ENCODE measurements around the gene HTR5A.
"Not testable (repeated sequence)": the region's sequence is repeated elsewhere in the genome, so short reads cannot be mapped to it uniquely, and the experiment has no call there.

The HTR5A gene

GRCh38 chr7:155069992-155070751 lies at the start of gene HTR5A:
HTR5A (plus strand) TSS chr7:155070324; CDS start chr7:155070900, 576 bp downstream.
- H3K36me3 ChIP-seq (ENCODE audit: control insufficient read depth in 2 of 2, insufficient read depth in 2 of 2, low read length in 2 of 2) = no peaks in the 10 kb centered on the region
- H3K27ac ChIP-seq (ENCODE audit: low read depth in 2 of 2, low read length in 2 of 2) = no peak within 1 kb of the TSS
- H3K4me3 ChIP-seq (ENCODE audit: low read length in 2 of 2) = no peak within 1 kb of the TSS
- H3K4me1 ChIP-seq (ENCODE audit: control insufficient read depth in 2 of 2, insufficient read depth in 2 of 2, low read length in 2 of 2) = no peaks in the 10 kb centered on the region
- H3K27me3 ChIP-seq (ENCODE audit: control insufficient read depth in 2 of 2, insufficient read depth in 2 of 2, low read length in 2 of 2) = peaks cover 0 to 2% of the 10 kb centered on the region in 2 donors
- H3K9me3 ChIP-seq (ENCODE audit: control insufficient read depth in 2 of 2, low read length in 2 of 2) = no peaks in the 10 kb centered on the region
- no peak within 1 kb of the TSS for H3K9ac ChIP-seq (ENCODE audit: low read depth in 1 of 2, low read length in 2 of 2)

- Histone ChIP-seq H3K36me3 (ENCODE audit: control insufficient read depth in 2 of 2, insufficient read depth in 2 of 2, low read length in 2 of 2) (no peaks in the 10 kb centered on the region), H3K9ac (ENCODE audit: low read depth in 1 of 2, low read length in 2 of 2) (no peak overlapping the region), H3K9me3 (ENCODE audit: control insufficient read depth in 2 of 2, low read length in 2 of 2) (no peaks in the 10 kb centered on the region), H3K27ac (ENCODE audit: low read depth in 2 of 2, low read length in 2 of 2) (no peak overlapping the region), H3K4me1 (ENCODE audit: control insufficient read depth in 2 of 2, insufficient read depth in 2 of 2, low read length in 2 of 2) (no peaks in the 10 kb centered on the region), H3K27me3 (ENCODE audit: control insufficient read depth in 2 of 2, insufficient read depth in 2 of 2, low read length in 2 of 2) (peaks cover 0 to 2% of the 10 kb centered on the region in 2 donors), H3K4me3 (ENCODE audit: low read length in 2 of 2) (no peak overlapping the region)
These were observed 49.1 kb upstream of the HTR5A start for GRCh38 chr7:155020996-155021395.

- no peak overlapping the region for H3K4me3 ChIP-seq (ENCODE audit: low read length in 2 of 2)
These were observed 48.4 kb upstream of the HTR5A start for GRCh38 chr7:155021699-155022145.

GRCh38 chr7:155027879-155028278 lies 42.2 kb upstream of the HTR5A start:
- Histone ChIP-seq H3K4me3 (ENCODE audit: low read length in 2 of 2) (no peak overlapping the region), H3K9ac (ENCODE audit: low read depth in 1 of 2, low read length in 2 of 2) (no peak overlapping the region), H3K4me1 (ENCODE audit: control insufficient read depth in 2 of 2, insufficient read depth in 2 of 2, low read length in 2 of 2) (no peaks in the 10 kb centered on the region), H3K36me3 (ENCODE audit: control insufficient read depth in 2 of 2, insufficient read depth in 2 of 2, low read length in 2 of 2) (no peaks in the 10 kb centered on the region), H3K27me3 (ENCODE audit: control insufficient read depth in 2 of 2, insufficient read depth in 2 of 2, low read length in 2 of 2) (no peaks in the 10 kb centered on the region), H3K27ac (ENCODE audit: low read depth in 2 of 2, low read length in 2 of 2) (no peak overlapping the region), H3K9me3 (ENCODE audit: control insufficient read depth in 2 of 2, low read length in 2 of 2) (no peaks in the 10 kb centered on the region)

More at GRCh38 chr7:155021699-155022145, 48.4 kb upstream of the HTR5A start:
- Histone ChIP-seq H3K4me1 (ENCODE audit: control insufficient read depth in 2 of 2, insufficient read depth in 2 of 2, low read length in 2 of 2) (no peaks in the 10 kb centered on the region), H3K9ac (ENCODE audit: low read depth in 1 of 2, low read length in 2 of 2) (no peak overlapping the region), H3K9me3 (ENCODE audit: control insufficient read depth in 2 of 2, low read length in 2 of 2) (no peaks in the 10 kb centered on the region), H3K36me3 (ENCODE audit: control insufficient read depth in 2 of 2, insufficient read depth in 2 of 2, low read length in 2 of 2) (no peaks in the 10 kb centered on the region), H3K27ac (ENCODE audit: low read depth in 2 of 2, low read length in 2 of 2) (no peak overlapping the region), H3K27me3 (ENCODE audit: control insufficient read depth in 2 of 2, insufficient read depth in 2 of 2, low read length in 2 of 2) (peaks cover 0 to 2% of the 10 kb centered on the region in 2 donors)

- Histone ChIP-seq H3K27me3 (ENCODE audit: control insufficient read depth in 2 of 2, insufficient read depth in 2 of 2, low read length in 2 of 2) (no peaks in the 10 kb centered on the region), H3K9ac (ENCODE audit: low read depth in 1 of 2, low read length in 2 of 2) (no peak overlapping the region), H3K36me3 (ENCODE audit: control insufficient read depth in 2 of 2, insufficient read depth in 2 of 2, low read length in 2 of 2) (no peaks in the 10 kb centered on the region), H3K27ac (ENCODE audit: low read depth in 2 of 2, low read length in 2 of 2) (no peak overlapping the region), H3K4me3 (ENCODE audit: low read length in 2 of 2) (no peak overlapping the region), H3K4me1 (ENCODE audit: control insufficient read depth in 2 of 2, insufficient read depth in 2 of 2, low read length in 2 of 2) (no peaks in the 10 kb centered on the region), H3K9me3 (ENCODE audit: control insufficient read depth in 2 of 2, low read length in 2 of 2) (no peaks in the 10 kb centered on the region)
These were observed 37.1 kb upstream of the HTR5A start for GRCh38 chr7:155032978-155033377.

- not testable (repeated sequence) for H3K27ac ChIP-seq (ENCODE audit: low read depth in 2 of 2, low read length in 2 of 2); H3K9me3 ChIP-seq (ENCODE audit: control insufficient read depth in 2 of 2, low read length in 2 of 2); H3K4me3 ChIP-seq (ENCODE audit: low read length in 2 of 2); H3K36me3 ChIP-seq (ENCODE audit: control insufficient read depth in 2 of 2, insufficient read depth in 2 of 2, low read length in 2 of 2); H3K9ac ChIP-seq (ENCODE audit: low read depth in 1 of 2, low read length in 2 of 2); H3K27me3 ChIP-seq (ENCODE audit: control insufficient read depth in 2 of 2, insufficient read depth in 2 of 2, low read length in 2 of 2); H3K4me1 ChIP-seq (ENCODE audit: control insufficient read depth in 2 of 2, insufficient read depth in 2 of 2, low read length in 2 of 2)
These were observed 35.6 kb upstream of the HTR5A start for GRCh38 chr7:155034495-155034894.

- no peaks in the 10 kb centered on the region for H3K27me3 ChIP-seq (ENCODE audit: control insufficient read depth in 2 of 2, insufficient read depth in 2 of 2, low read length in 2 of 2)
- no peak overlapping the region for H3K9ac ChIP-seq (ENCODE audit: low read depth in 1 of 2, low read length in 2 of 2)
- H3K27ac ChIP-seq (ENCODE audit: low read depth in 2 of 2, low read length in 2 of 2) = no peak overlapping the region
- no peaks in the 10 kb centered on the region for H3K9me3 ChIP-seq (ENCODE audit: control insufficient read depth in 2 of 2, low read length in 2 of 2)
- H3K4me1 ChIP-seq (ENCODE audit: control insufficient read depth in 2 of 2, insufficient read depth in 2 of 2, low read length in 2 of 2) = no peaks in the 10 kb centered on the region
- no peaks in the 10 kb centered on the region for H3K36me3 ChIP-seq (ENCODE audit: control insufficient read depth in 2 of 2, insufficient read depth in 2 of 2, low read length in 2 of 2)
- no peak overlapping the region for H3K4me3 ChIP-seq (ENCODE audit: low read length in 2 of 2)
These were observed 31.8 kb upstream of the HTR5A start for GRCh38 chr7:155038335-155038734.

GRCh38 chr7:155043756-155044155 lies 26.4 kb upstream of the HTR5A start:
- no peaks in the 10 kb centered on the region for H3K4me1 ChIP-seq (ENCODE audit: control insufficient read depth in 2 of 2, insufficient read depth in 2 of 2, low read length in 2 of 2)
- no peak overlapping the region for H3K9ac ChIP-seq (ENCODE audit: low read depth in 1 of 2, low read length in 2 of 2)
- no peaks in the 10 kb centered on the region for H3K9me3 ChIP-seq (ENCODE audit: control insufficient read depth in 2 of 2, low read length in 2 of 2)
- H3K36me3 ChIP-seq (ENCODE audit: control insufficient read depth in 2 of 2, insufficient read depth in 2 of 2, low read length in 2 of 2) = no peaks in the 10 kb centered on the region
- H3K27me3 ChIP-seq (ENCODE audit: control insufficient read depth in 2 of 2, insufficient read depth in 2 of 2, low read length in 2 of 2) = no peaks in the 10 kb centered on the region
- H3K4me3 ChIP-seq (ENCODE audit: low read length in 2 of 2) = no peak overlapping the region
- no peak overlapping the region for H3K27ac ChIP-seq (ENCODE audit: low read depth in 2 of 2, low read length in 2 of 2)

- Histone ChIP-seq H3K9me3 (ENCODE audit: control insufficient read depth in 2 of 2, low read length in 2 of 2) (no peaks in the 10 kb centered on the region), H3K27me3 (ENCODE audit: control insufficient read depth in 2 of 2, insufficient read depth in 2 of 2, low read length in 2 of 2) (no peaks in the 10 kb centered on the region), H3K36me3 (ENCODE audit: control insufficient read depth in 2 of 2, insufficient read depth in 2 of 2, low read length in 2 of 2) (no peaks in the 10 kb centered on the region), H3K9ac (ENCODE audit: low read depth in 1 of 2, low read length in 2 of 2) (no peak overlapping the region), H3K27ac (ENCODE audit: low read depth in 2 of 2, low read length in 2 of 2) (no peak overlapping the region), H3K4me1 (ENCODE audit: control insufficient read depth in 2 of 2, insufficient read depth in 2 of 2, low read length in 2 of 2) (no peaks in the 10 kb centered on the region), H3K4me3 (ENCODE audit: low read length in 2 of 2) (no peak overlapping the region)
These were observed 22.1 kb upstream of the HTR5A start for GRCh38 chr7:155048006-155048405.

- Histone ChIP-seq H3K36me3 (ENCODE audit: control insufficient read depth in 2 of 2, insufficient read depth in 2 of 2, low read length in 2 of 2) (no peaks in the 10 kb centered on the region), H3K27ac (ENCODE audit: low read depth in 2 of 2, low read length in 2 of 2) (no peak overlapping the region), H3K4me3 (ENCODE audit: low read length in 2 of 2) (no peak overlapping the region), H3K27me3 (ENCODE audit: control insufficient read depth in 2 of 2, insufficient read depth in 2 of 2, low read length in 2 of 2) (no peaks in the 10 kb centered on the region), H3K4me1 (ENCODE audit: control insufficient read depth in 2 of 2, insufficient read depth in 2 of 2, low read length in 2 of 2) (no peaks in the 10 kb centered on the region), H3K9ac (ENCODE audit: low read depth in 1 of 2, low read length in 2 of 2) (no peak overlapping the region), H3K9me3 (ENCODE audit: control insufficient read depth in 2 of 2, low read length in 2 of 2) (no peaks in the 10 kb centered on the region)
These were observed 18.8 kb upstream of the HTR5A start for GRCh38 chr7:155051355-155051754.

Measured in mucosa of rectum (tissue), 2 donors.